Subcutaneous adipose tissue (tissue), 4 donors: ENCODE measurements around the gene UBE2O. TPM values are rescaled to one million over a fixed set of nuclear protein-coding genes. Genes with fewer than 3 reads are reported as not detected.

Experiments used
- CTCF ChIP-seq: fragments of 450-650 bp; IDR thresholded peaks from one replicate; pipeline ENCODE4 v1.5.1; 2016; ENCODE audit warnings: low read depth, mild to moderate bottlenecking, control low read depth, antibody characterized with exemption, moderate library complexity
- total RNA-seq, 4 donors: library from RNA; depleted of rRNA; stranded (reverse); fragments of >200 nt; gene quantifications; one replicate each; pipeline ENCODE4 v1.1.0, GENCODE V29; 2016

Gene UBE2O
- total RNA-seq, 4 donors from 2014 or later = 7.2 to 14.3 (median 12.6) TPM

GRCh38 chr17:76469991-76470739 lies 17.2 kb upstream of the UBE2O start:
- TF ChIP-seq CTCF = no peak

- TF ChIP-seq CTCF = no peak
Observed at GRCh38 chr17:76469076-76469990, 16.4 kb upstream of the UBE2O start.

- no peak for TF ChIP-seq CTCF
Observed at GRCh38 chr17:76468634-76469010, 15.7 kb upstream of the UBE2O start.

GRCh38 chr17:76467809-76468633 lies 15.1 kb upstream of the UBE2O start:
- TF ChIP-seq CTCF = no peak

- no peak for TF ChIP-seq CTCF
Observed at GRCh38 chr17:76467366-76467765, 14.4 kb upstream of the UBE2O start, which contains the start of gene AANAT. TSS of gene AANAT (plus strand) at chr17:76467603. CDS start at chr17:76468747, 1,144 bp downstream.

- no peak for TF ChIP-seq CTCF
Observed at GRCh38 chr17:76466775-76467130, 13.8 kb upstream of the UBE2O start.
